ENCODE results near the gene ATRNL1.

The ATRNL1 gene

DNA sequence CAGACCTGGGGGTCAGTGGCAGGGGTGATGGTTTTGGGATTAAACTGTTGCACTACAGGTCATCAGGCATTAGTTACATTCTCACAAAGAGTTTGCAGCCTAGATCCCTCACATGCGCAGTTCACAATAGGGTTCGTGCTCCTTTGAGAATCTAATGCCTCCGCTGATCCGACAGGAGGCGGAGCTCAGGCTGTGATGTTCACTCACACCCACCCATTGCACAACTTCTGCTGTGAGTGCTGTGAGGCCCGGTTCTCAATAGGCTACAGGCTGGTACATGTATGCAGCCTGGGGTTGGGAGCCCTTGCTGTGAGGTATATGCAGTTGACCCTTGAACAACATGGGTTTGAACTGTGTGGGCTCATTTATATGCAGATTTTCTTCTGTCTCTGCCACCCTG, 763.4 kb downstream of the ATRNL1 start:
- Histone ChIP-seq H3K36me3 (ENCODE audit: control insufficient read depth in 5 of 5, insufficient read depth in 5 of 5, low read length in 5 of 5) (no peaks in the 10 kb centered on the region), H3K9ac (ENCODE audit: low read length in 5 of 5) (no peak overlapping the region), H3K27me3 (ENCODE audit: control insufficient read depth in 5 of 5, insufficient read depth in 4 of 5, low read length in 5 of 5) (peaks cover 0 to 2% (median 0%) of the 10 kb centered on the region in 5 donors), H3K4me3 (ENCODE audit: low read depth in 1 of 5, low read length in 5 of 5) (no peak overlapping the region), H3K4me1 (ENCODE audit: control insufficient read depth in 5 of 5, insufficient read depth in 5 of 5, low read length in 5 of 5) (no peaks in the 10 kb centered on the region), H3K9me3 (ENCODE audit: control insufficient read depth in 5 of 5, low read length in 5 of 5) (peaks cover 0 to 2% (median 0%) of the 10 kb centered on the region in 5 donors), H3K27ac (ENCODE audit: low read depth, low read length) (no peak overlapping the region)

DNA sequence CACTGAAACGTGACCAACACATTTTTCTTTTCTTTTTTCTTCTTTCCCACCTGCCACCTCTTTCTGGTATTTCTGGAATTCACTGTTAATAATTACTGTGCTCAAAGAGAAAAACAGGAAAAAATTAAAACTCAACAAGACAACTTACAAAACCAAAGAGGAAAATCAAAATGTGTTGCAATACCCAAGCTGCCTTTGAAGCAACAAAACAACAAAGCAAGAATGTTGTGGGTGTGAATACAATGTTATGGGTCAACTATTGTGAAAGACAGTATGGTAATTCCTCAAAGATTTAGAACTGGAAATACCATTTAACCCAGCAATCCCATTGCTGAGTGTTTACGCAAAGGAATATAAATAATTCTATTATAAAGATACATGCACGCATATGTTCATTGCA, 764.7 kb downstream of the ATRNL1 start:
- Histone ChIP-seq H3K36me3 (ENCODE audit: control insufficient read depth in 5 of 5, insufficient read depth in 5 of 5, low read length in 5 of 5) (no peaks in the 10 kb centered on the region), H3K9ac (ENCODE audit: low read length in 5 of 5) (no peak overlapping the region), H3K27ac (ENCODE audit: low read depth, low read length) (no peak overlapping the region), H3K4me1 (ENCODE audit: control insufficient read depth in 5 of 5, insufficient read depth in 5 of 5, low read length in 5 of 5) (no peaks in the 10 kb centered on the region), H3K27me3 (ENCODE audit: control insufficient read depth in 5 of 5, insufficient read depth in 4 of 5, low read length in 5 of 5) (no peaks in the 10 kb centered on the region), H3K9me3 (ENCODE audit: control insufficient read depth in 5 of 5, low read length in 5 of 5) (peaks cover 0 to 2% (median 0%) of the 10 kb centered on the region in 5 donors), H3K4me3 (ENCODE audit: low read depth in 1 of 5, low read length in 5 of 5) (no peak overlapping the region)

DNA sequence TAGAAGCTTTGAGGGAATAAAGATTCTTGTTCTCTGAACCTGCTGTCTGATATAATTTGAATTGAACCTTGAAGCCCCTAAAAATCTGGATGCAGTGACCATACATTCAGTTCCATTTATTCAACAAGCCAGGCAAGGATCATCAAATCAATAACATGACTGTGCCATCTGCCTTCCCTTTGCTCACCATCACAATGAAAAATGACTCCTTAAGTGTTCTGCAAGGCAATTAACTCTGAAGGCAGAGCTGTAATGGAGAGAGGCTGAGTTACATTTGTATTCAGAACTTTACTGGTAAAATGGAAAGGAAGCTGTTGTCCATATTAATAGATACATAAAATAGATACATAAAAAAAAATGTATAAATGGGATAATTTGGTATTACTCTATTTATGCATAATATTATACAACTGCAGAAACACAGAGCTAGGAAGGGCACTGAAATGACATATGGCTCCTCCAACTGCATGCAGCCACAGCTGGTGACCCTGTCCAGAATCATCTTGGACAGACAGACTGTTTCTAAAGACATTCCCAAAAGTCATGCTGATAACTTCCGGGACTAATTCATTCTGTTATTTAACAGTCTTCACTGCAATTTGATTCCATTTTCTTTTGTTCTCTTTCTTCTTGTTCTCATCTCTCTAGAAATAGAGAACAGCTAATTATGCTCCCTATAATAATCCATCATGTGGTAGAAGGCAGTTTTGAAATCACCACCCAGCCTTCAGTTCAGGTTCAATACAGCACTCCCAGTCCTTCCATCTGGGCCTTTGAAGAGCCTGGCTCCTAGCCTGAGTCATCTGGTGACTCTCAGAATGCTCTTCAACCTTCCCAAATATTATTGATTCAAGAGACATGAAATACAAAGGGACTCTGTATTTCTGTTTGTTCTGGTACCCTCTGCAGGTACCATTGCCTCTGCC, 767.3 kb downstream of the ATRNL1 start:
- no peaks in the 10 kb centered on the region for H3K4me1 ChIP-seq (ENCODE audit: control insufficient read depth in 5 of 5, insufficient read depth in 5 of 5, low read length in 5 of 5)
- no peak overlapping the region for H3K4me3 ChIP-seq (ENCODE audit: low read depth in 1 of 5, low read length in 5 of 5)
- peaks cover 0 to 2% (median 0%) of the 10 kb centered on the region in 5 donors for H3K9me3 ChIP-seq (ENCODE audit: control insufficient read depth in 5 of 5, low read length in 5 of 5)
- H3K36me3 ChIP-seq (ENCODE audit: control insufficient read depth in 5 of 5, insufficient read depth in 5 of 5, low read length in 5 of 5): no peaks in the 10 kb centered on the region
- H3K27me3 ChIP-seq (ENCODE audit: control insufficient read depth in 5 of 5, insufficient read depth in 4 of 5, low read length in 5 of 5): no peaks in the 10 kb centered on the region
- H3K9ac ChIP-seq (ENCODE audit: low read length in 5 of 5): no peak overlapping the region
- H3K27ac ChIP-seq (ENCODE audit: low read depth, low read length): no peak overlapping the region

DNA sequence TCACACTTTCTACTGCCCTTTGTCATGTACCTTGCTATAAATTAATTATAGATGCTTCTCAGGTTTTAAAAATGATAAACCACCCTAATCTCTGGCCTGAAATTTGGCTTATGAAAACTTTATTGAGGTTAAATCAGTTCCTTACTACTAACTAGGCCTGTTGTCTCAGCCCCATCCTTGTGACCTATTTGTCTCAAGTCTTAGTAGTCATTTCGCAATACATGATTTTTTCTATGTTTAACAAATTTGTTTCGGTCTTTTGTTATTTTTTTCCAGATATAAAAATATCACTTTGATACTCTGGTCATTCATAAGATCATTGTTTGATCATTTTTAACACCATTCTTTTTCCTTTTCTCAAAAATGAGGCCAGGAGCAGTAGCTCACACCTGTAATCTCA, 768.3 kb downstream of the ATRNL1 start:
- Histone ChIP-seq H3K4me3 (ENCODE audit: low read depth in 1 of 5, low read length in 5 of 5) (no peak overlapping the region), H3K9ac (ENCODE audit: low read length in 5 of 5) (no peak overlapping the region), H3K36me3 (ENCODE audit: control insufficient read depth in 5 of 5, insufficient read depth in 5 of 5, low read length in 5 of 5) (no peaks in the 10 kb centered on the region), H3K4me1 (ENCODE audit: control insufficient read depth in 5 of 5, insufficient read depth in 5 of 5, low read length in 5 of 5) (no peaks in the 10 kb centered on the region), H3K9me3 (ENCODE audit: control insufficient read depth in 5 of 5, low read length in 5 of 5) (peaks cover 0 to 2% (median 0%) of the 10 kb centered on the region in 5 donors), H3K27ac (ENCODE audit: low read depth, low read length) (no peak overlapping the region), H3K27me3 (ENCODE audit: control insufficient read depth in 5 of 5, insufficient read depth in 4 of 5, low read length in 5 of 5) (no peaks in the 10 kb centered on the region)

DNA sequence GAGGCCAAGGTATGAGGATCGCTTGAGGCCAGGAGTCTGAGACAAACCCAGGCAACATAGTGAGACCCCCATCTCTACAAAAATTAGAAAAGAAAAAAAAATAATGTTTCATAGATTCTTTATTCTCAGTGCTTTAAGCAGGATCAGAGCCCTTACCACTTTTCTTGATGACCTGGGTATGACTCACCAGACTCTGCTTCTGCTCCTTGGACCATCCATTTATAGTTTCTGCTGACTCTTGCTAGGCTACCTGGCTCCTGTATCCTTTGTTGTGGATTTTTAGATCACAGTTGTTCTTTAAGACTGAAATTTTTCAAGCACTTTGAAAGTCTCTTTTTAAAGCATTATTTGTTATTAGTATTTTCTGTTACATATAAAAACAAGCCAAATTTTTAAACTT, 768.7 kb downstream of the ATRNL1 start:
- no peaks in the 10 kb centered on the region for H3K27me3 ChIP-seq (ENCODE audit: control insufficient read depth in 5 of 5, insufficient read depth in 4 of 5, low read length in 5 of 5)
- no peak overlapping the region for H3K4me3 ChIP-seq (ENCODE audit: low read depth in 1 of 5, low read length in 5 of 5)
- no peaks in the 10 kb centered on the region for H3K4me1 ChIP-seq (ENCODE audit: control insufficient read depth in 5 of 5, insufficient read depth in 5 of 5, low read length in 5 of 5)
- H3K36me3 ChIP-seq (ENCODE audit: control insufficient read depth in 5 of 5, insufficient read depth in 5 of 5, low read length in 5 of 5): no peaks in the 10 kb centered on the region
- H3K27ac ChIP-seq (ENCODE audit: low read depth, low read length): no peak overlapping the region
- H3K9me3 ChIP-seq (ENCODE audit: control insufficient read depth in 5 of 5, low read length in 5 of 5): peaks cover 0 to 2% (median 0%) of the 10 kb centered on the region in 5 donors
- H3K9ac ChIP-seq (ENCODE audit: low read length in 5 of 5): no peak overlapping the region

DNA sequence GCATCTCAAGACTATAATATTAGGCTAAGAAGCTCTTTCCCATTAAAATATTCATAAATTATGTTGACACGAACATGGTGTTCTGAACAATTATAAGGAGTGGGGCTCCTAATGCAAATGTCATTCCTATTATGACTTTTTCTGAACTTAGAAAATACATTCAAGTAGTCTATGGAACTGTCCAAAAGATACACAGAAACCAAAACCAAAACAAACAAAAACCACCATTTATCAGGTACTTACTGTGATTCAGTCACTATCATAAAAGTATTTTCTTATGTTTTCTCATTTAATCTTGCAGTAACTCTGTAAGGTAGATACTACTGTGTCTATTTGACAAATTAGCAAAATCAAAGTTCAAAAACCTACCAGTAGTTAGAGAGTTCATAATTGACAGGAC, 773.0 kb downstream of the ATRNL1 start:
- H3K4me3 ChIP-seq (ENCODE audit: low read depth in 1 of 5, low read length in 5 of 5): no peak overlapping the region
- H3K27me3 ChIP-seq (ENCODE audit: control insufficient read depth in 5 of 5, insufficient read depth in 4 of 5, low read length in 5 of 5): no peaks in the 10 kb centered on the region
- no peaks in the 10 kb centered on the region for H3K36me3 ChIP-seq (ENCODE audit: control insufficient read depth in 5 of 5, insufficient read depth in 5 of 5, low read length in 5 of 5)
- no peak overlapping the region for H3K27ac ChIP-seq (ENCODE audit: low read depth, low read length)
- no peaks in the 10 kb centered on the region for H3K9me3 ChIP-seq (ENCODE audit: control insufficient read depth in 5 of 5, low read length in 5 of 5)
- no peaks in the 10 kb centered on the region for H3K4me1 ChIP-seq (ENCODE audit: control insufficient read depth in 5 of 5, insufficient read depth in 5 of 5, low read length in 5 of 5)
- H3K9ac ChIP-seq (ENCODE audit: low read length in 5 of 5): no peak overlapping the region

DNA sequence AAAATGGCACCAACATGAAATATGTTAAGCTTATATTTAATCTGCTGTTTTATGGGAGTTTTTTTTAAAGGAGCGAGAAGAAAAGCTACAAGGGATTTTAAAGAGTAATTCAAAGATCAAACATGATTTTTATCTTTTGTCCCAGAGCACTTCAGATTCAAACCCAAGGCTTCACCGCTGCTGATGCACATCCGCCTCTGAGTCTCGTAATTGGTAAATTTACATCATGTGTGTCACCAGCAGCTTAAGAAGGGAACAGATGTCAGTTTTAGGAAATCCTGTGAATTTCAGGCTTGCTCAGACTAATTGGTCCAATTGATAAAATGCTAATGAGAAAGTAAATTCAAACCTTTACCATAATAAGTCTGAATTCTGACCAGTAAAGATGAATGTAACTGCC, 773.5 kb downstream of the ATRNL1 start:
- no peak overlapping the region for H3K27ac ChIP-seq (ENCODE audit: low read depth, low read length)
- no peaks in the 10 kb centered on the region for H3K27me3 ChIP-seq (ENCODE audit: control insufficient read depth in 5 of 5, insufficient read depth in 4 of 5, low read length in 5 of 5)
- H3K4me3 ChIP-seq (ENCODE audit: low read depth in 1 of 5, low read length in 5 of 5): no peak overlapping the region
- no peaks in the 10 kb centered on the region for H3K9me3 ChIP-seq (ENCODE audit: control insufficient read depth in 5 of 5, low read length in 5 of 5)
- H3K36me3 ChIP-seq (ENCODE audit: control insufficient read depth in 5 of 5, insufficient read depth in 5 of 5, low read length in 5 of 5): no peaks in the 10 kb centered on the region
- no peaks in the 10 kb centered on the region for H3K4me1 ChIP-seq (ENCODE audit: control insufficient read depth in 5 of 5, insufficient read depth in 5 of 5, low read length in 5 of 5)
- H3K9ac ChIP-seq (ENCODE audit: low read length in 5 of 5): no peak overlapping the region

DNA sequence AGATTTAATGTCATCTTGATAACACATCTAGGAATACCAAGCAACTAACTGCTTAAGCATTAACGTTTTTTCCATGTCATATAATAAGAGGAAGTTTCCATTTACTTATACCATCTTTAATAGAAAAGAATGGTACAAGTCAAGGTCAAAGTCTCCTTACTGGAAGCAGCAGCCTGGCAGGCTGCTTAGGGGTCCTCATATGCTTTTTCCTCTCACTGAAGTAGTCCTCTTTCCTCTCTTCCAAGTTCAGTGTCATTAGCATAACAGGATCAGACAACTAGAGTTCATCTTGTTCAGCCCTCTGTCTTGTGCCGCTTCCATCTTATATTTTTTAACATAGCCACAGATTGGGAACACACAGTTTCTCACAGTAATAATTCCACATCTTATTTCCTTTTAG, 774.1 kb downstream of the ATRNL1 start:
- Histone ChIP-seq H3K4me3 (ENCODE audit: low read depth in 1 of 5, low read length in 5 of 5) (no peak overlapping the region), H3K27ac (ENCODE audit: low read depth, low read length) (no peak overlapping the region), H3K9ac (ENCODE audit: low read length in 5 of 5) (no peak overlapping the region)

DNA sequence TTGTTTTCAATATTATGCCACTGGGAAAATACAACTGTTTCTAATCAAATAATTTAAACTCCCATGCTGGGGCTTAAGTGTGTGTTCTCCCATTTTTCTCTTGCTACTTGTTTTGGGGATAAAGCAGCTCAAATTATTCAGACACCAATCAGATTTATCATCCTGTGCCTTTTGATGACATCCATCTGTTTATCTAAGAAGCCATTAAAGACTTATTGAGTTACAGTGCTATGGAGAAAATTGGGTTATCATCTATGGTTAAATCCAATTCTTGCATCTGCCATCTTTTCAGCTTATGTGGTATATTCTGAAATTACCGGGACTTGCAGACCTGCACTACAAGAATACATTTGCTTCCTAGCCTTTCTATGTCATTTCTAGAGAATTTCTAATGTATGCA, 778.7 kb downstream of the ATRNL1 start:
- Histone ChIP-seq H3K36me3 (ENCODE audit: control insufficient read depth in 5 of 5, insufficient read depth in 5 of 5, low read length in 5 of 5) (no peaks in the 10 kb centered on the region), H3K4me3 (ENCODE audit: low read depth in 1 of 5, low read length in 5 of 5) (no peak overlapping the region), H3K9ac (ENCODE audit: low read length in 5 of 5) (no peak overlapping the region), H3K4me1 (ENCODE audit: control insufficient read depth in 5 of 5, insufficient read depth in 5 of 5, low read length in 5 of 5) (no peaks in the 10 kb centered on the region), H3K9me3 (ENCODE audit: control insufficient read depth in 5 of 5, low read length in 5 of 5) (no peaks in the 10 kb centered on the region), H3K27ac (ENCODE audit: low read depth, low read length) (no peak overlapping the region), H3K27me3 (ENCODE audit: control insufficient read depth in 5 of 5, insufficient read depth in 4 of 5, low read length in 5 of 5) (no peaks in the 10 kb centered on the region)

More for the DNA sequence above, 774.1 kb downstream of the ATRNL1 start:
- H3K27me3 ChIP-seq (ENCODE audit: control insufficient read depth in 5 of 5, insufficient read depth in 4 of 5, low read length in 5 of 5): no peaks in the 10 kb centered on the region
- H3K4me1 ChIP-seq (ENCODE audit: control insufficient read depth in 5 of 5, insufficient read depth in 5 of 5, low read length in 5 of 5): no peaks in the 10 kb centered on the region
- no peaks in the 10 kb centered on the region for H3K9me3 ChIP-seq (ENCODE audit: control insufficient read depth in 5 of 5, low read length in 5 of 5)
- H3K36me3 ChIP-seq (ENCODE audit: control insufficient read depth in 5 of 5, insufficient read depth in 5 of 5, low read length in 5 of 5): no peaks in the 10 kb centered on the region

DNA sequence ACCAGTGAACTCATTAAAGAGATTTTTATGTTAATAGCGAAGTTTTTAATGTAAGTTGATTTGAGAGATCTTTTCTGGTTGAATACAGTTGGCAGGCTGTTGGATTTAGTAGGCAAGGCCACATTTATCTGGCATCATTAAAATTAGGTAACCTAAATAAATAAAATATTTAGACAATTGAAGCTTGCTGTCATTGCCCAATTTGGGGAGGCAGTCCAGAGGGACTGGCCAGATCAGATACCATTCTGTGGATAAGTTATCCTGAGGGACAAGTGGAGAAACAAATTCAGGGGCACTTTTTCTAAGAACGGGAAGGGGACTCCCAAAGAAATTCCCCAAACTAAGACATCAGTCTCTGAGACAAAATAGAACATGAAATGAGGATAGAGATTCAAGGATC, 782.0 kb downstream of the ATRNL1 start:
- no peaks in the 10 kb centered on the region for H3K36me3 ChIP-seq (ENCODE audit: control insufficient read depth in 5 of 5, insufficient read depth in 5 of 5, low read length in 5 of 5)
- H3K9ac ChIP-seq (ENCODE audit: low read length in 5 of 5): no peak overlapping the region
- no peaks in the 10 kb centered on the region for H3K27me3 ChIP-seq (ENCODE audit: control insufficient read depth in 5 of 5, insufficient read depth in 4 of 5, low read length in 5 of 5)
- no peaks in the 10 kb centered on the region for H3K4me1 ChIP-seq (ENCODE audit: control insufficient read depth in 5 of 5, insufficient read depth in 5 of 5, low read length in 5 of 5)
- no peak overlapping the region for H3K4me3 ChIP-seq (ENCODE audit: low read depth in 1 of 5, low read length in 5 of 5)
- H3K27ac ChIP-seq (ENCODE audit: low read depth, low read length): no peak overlapping the region
- H3K9me3 ChIP-seq (ENCODE audit: control insufficient read depth in 5 of 5, low read length in 5 of 5): no peaks in the 10 kb centered on the region

Data from subcutaneous abdominal adipose tissue (tissue), 5 donors.